Dedifferentiated amniotic fluid mesenchymal stem cell (primary cell): ENCODE measurements around the gene SMC2.

Experiments used
- DNase-seq: peaks from one replicate; pipeline ENCODE4 v3.0.0-alpha.2; 2016; ENCODE audit errors: extremely low spot score

The SMC2 gene

DNA sequence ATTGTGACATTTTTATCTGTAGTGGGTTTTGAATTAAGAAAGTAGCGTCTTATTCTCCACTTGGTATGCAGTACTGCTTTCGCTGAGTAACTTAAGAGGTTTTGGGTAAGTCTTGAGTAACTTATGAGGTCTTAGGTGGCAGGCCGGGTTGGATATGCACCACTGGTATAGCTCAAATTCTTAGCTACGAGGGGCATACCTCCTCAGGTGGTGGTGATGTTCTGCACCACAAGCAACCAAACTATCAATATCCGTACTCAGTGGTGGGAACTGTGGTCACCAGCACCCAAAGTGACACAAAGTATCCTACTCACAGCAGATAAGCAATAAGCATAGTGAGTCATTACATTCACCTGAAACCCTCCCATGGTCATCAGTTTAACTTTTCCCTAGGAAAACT, 13.7 kb downstream of the SMC2 start:
- no peak for DNase-seq

DNA sequence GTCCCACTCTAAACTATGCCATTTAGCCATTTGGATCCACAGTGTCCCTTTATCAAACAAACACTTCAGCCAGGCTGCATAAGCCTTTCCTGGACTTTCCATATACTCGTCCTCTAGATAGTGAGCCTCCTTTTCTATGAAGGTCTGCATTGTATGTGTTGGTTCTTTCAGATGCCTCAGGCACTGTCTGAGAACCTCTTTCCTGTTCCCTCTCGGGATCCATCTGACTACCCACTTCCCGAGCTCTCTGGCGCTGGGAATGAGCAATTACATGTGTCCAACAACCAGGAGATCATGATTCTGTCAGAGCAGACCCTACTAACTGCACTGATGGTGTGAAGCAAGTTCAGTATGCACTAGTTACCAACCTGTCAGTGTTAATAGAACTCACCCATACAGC, 14.2 kb downstream of the SMC2 start:
- no peak for DNase-seq

DNA sequence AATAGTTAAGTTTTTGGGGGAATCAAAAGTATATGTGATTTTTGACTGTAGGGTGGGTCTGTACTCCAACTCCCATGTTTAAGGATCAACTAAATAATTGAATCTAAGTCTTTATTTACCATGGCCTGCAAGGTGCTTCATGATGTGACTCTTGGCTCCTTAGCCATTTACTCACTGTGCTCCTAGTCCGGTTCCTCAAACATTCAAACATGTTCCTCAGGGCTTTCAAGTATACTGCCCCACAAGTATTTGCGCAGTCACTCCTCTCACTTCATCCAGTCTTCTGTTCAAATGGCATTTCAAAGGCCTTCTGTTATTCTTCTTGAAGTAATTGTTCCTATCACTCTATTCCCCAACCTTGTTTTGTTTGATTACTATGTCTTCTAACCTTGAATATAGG, 16.4 kb downstream of the SMC2 start:
- DNase-seq, result no peak

DNA sequence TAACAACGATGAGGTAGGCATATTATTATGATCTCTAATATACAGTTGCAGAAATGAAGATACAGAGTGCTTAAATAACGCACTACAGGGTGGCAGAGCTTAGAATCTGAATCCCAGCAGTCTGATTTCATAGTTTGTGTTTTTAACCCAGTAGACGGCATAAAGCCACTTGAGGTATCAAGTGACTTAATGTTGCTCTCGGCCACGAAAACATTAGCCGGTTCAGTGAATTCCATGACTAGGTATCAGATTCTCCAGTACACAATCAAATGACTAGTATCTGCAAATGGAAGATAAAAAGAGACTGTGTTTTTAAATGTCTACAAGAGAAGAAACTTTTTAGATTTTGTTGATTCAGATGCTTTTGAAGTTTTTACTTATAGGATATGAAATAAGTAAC, 24.8 kb downstream of the SMC2 start:
- no peak for DNase-seq

DNA sequence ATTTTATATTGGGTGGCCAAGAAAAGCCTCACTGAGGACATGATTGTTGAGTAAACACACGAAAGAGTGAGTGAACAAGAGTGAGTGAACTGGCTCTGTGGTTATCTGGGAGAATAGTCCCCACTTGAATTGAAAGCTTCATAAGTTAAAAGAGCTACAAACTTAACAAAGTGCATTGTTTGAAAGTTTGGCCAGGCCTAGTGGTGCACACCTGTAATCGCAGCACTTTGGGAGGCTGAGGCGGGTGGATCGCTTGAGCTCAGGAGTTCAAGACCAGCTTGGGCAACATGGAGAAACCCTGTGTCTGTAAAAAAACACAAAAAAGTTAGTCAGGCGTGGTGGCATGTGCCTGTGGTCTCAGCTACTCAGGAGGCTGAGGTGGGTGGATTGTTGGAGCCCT, 26.9 kb downstream of the SMC2 start:
- no peak for DNase-seq

DNA sequence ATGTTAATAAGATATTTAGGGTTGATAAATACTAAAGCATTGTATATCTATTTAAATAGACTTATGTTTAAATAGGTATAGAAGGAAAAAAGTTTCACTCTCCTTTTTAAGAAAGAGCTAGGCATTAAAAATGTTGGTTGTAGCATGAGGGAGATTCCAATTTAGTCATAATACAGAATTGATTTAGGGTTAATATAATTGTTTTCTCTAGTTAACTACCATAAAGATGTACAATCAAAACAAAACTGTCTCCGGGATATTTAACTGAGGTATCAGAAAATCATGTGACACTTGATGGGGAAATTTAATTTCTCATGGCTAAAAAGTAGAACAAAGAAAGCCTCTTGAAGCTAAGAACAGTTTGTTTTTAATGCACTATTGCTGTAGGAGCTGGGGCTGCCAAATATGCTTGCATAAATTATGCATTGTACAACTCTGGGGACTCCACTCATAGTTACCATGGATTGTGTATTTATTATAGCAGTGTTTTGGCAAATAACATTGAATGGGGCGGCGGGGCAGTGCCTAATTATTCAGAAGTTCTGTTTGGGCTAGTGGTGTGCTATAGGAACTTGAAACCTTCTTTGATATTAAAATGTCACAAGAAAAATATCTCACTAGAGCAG, 44.2 kb downstream of the SMC2 start:
- DNase-seq, result no peak

DNA sequence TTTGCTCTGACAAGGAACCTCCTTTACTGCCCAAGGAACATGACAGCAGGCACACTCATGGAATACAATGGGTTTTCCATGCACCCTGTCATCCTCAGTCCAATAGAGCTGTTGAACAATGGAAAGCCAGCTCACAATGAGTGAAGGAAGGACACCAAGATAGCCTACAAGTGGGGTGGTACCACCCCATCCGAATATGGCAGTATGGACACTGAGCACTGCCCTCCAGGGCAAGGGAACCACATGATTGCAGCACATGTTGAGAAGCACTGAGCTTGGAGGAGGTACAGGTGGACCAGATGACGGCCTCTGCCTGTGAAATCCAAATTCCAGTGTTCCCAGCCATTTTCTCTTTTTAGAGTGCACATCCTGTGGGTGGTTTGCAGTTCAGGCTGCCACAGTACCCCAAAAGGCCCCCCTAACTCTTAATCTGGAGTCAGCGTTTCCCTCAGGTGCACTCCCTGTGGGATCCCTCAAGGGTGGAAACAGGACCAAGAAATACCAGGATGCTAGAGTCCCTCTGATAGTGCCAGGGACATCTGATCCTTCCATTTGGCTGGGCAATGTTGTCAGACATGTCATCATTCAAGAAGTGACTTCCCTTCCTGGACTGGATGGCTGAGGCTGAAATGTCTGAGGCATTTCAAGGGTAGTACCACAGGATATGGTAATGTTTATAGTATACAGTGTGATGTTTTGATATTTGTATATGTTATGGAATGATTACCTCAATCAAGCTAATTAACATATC, 48.9 kb downstream of the SMC2 start:
- no peak for DNase-seq

DNA sequence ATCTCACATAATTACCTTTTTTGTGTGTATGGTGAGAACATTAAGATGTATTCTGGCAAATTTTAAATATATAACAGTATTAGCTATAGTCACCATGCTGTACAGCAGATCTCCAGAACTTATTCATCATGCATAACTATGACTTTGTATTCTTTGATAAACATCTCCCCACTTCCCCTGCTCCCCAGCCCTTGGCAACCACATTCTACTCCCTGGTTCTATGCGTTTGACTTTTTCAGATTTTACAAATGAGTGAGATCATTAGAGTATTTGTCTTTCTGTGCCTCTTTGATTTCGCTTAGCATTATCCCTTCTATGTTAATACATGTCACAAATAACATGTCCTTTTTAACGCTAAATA, 49.4 kb downstream of the SMC2 start:
- DNase-seq, result no peak

DNA sequence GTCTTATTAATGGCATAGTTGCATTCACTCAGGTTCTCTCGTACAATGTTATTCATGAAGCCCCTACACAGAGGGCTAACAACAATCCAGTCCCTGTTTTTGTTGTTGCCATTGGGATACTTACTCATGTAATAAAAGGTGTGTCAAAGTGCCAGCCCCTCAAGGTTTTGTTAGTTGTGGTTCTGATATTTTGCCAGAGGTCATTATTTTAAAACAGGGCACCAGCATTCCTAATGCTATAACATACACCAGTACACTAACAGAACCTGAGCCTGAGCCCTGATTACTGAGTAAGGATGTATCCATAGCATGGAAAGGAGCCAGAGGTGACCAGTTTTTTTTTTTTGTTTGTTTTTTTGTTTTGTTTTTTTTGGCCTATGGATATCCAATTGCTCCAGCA, 50.2 kb downstream of the SMC2 start:
- DNase-seq, result no peak

DNA sequence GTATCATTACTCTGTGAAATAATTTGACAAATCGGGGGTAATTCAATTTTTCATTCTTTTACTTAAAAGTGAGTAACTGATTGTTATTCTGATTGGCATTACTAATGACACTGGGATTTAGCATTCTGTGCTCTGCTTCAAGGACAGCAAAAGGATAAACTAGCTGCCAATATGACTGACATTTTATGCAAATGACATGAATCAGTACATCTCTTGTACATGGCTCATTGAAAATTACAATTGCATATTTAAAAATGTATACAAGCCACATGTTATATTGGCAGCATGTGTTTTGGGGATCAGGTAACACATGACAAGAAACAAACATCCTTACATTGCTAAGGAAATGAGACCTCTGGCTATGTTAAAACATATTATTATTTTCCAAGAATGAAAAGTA, 79.0 kb downstream of the SMC2 start:
- no peak for DNase-seq

DNA sequence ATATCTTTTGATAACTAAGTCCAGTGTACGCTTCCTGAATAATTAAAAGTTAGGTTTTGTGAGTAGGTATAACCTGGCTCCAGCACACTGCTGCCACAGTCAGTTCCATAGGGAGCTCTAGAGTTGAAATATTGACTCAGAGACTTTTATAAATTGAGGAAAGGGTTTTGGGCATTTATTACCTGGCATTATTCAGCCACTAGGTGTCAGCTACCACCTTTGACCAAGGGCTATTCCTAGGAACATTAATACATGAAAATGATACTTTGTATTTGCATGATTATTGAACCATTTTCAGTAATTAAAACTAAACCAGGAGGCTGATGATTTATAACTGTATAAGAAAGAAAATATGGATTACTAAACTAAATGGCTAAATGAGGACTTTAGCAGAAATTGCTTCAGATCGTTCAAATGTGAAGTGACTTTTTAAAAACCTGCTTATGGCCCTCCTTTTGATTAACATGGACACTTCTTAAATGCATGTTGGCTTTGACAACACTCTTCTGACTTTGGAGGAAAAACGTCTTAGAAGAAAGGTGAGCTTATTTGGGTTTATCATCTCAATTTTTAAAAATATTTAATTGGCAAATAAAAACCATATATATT, 83.0 kb downstream of the SMC2 start:
- DNase-seq, result no peak

DNA sequence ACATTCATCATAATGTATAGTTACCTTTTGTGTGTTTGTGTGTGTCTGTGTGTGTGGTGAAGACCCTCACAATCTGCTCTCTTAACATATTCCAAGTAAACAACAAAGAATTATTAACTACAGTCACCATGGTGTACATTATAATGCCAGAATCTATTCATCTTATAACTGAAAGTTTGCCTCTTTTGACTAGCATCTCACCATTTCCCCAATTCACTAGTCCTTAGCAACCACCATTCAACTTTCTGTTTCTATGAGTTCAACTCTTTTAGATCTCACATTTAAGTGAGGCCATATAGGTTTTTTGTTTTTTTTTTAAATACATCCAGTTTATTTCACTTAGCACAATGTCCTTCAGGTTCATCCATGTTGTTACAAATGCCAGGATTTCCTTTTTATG, 83.6 kb downstream of the SMC2 start:
- no peak for DNase-seq
